IMR-90 (cell line): ENCODE results near the gene EIF3A. TPM values are rescaled to one million over a fixed set of nuclear protein-coding genes. Genes with fewer than 3 reads are reported as not detected.

Experiments
- ATAC-seq: fragments of 200-7000 bp; cut with Tn5 transposase; 2 replicates; pipeline ENCODE4 v1.9.1; 2020; ENCODE audit warnings: low read depth, mild to moderate bottlenecking, moderate library complexity
- BruUV-seq: library from RNA; stranded (reverse); fragments of 400-500 nt; replicated peaks from 2 replicates; lab custom pipeline; 2021; lab: Mats Ljungman, UMichigan
- CTCF ChIA-PET: fragments of 300-600 bp; formaldehyde crosslinking; extraction: SDS; loops from one replicate; lab custom pipeline; 2021; ENCODE audit warnings: antibody characterized with exemption; lab: Yijun Ruan, JAX
- POLR2A ChIA-PET: fragments of 300-600 bp; sonication (Branson Sonifier 250); formaldehyde crosslinking; loops from one replicate; lab custom pipeline; 2022; ENCODE audit warnings: antibody characterized with exemption; ENCODE audit not compliant: unreplicated experiment; lab: Charles Lee
- DNase-seq: peaks from one replicate; pipeline ENCODE4 v3.0.0; 2013
- H2AFZ ChIP-seq: replicated peaks from 2 replicates; pipeline ENCODE3; 2013; ENCODE audit warnings: low read length, mild to moderate bottlenecking; ENCODE audit not compliant: poor library complexity
- H2AK5ac ChIP-seq: 2 replicates; pipeline ENCODE4 v1.6.1; 2013; ENCODE audit warnings: low read depth, low read length, inconsistent platforms
- H2AK9ac ChIP-seq: replicated peaks from 2 replicates; pipeline ENCODE3; 2013; ENCODE audit warnings: mild to moderate bottlenecking, low read depth, low read length, moderate library complexity; ENCODE audit not compliant: poor library complexity
- H2BK120ac ChIP-seq: 2 replicates; pipeline ENCODE4 v1.6.1; 2013; ENCODE audit warnings: low read depth, low read length, inconsistent platforms
- H2BK15ac ChIP-seq: 3 replicates; pipeline ENCODE4 v1.6.1; 2013; ENCODE audit warnings: low read depth, low read length, inconsistent platforms
- H2BK20ac ChIP-seq: 2 replicates; pipeline ENCODE4 v1.6.1; 2013; ENCODE audit warnings: low read depth, mild to moderate bottlenecking, inconsistent platforms, low read length, moderate library complexity
- H2BK5ac ChIP-seq: 2 replicates; pipeline ENCODE4 v1.6.1; 2013; ENCODE audit warnings: mild to moderate bottlenecking, low read depth, low read length, inconsistent platforms; ENCODE audit not compliant: poor library complexity, severe bottlenecking
- H3K14ac ChIP-seq: replicated peaks from 2 replicates; pipeline ENCODE4 v1.6.1; 2013; ENCODE audit warnings: low read depth, low read length, inconsistent platforms
- H3K18ac ChIP-seq: 2 replicates; pipeline ENCODE4 v1.6.1; 2013; ENCODE audit warnings: low read depth, low read length, control low read depth
- H3K23ac ChIP-seq: 2 replicates; pipeline ENCODE4 v1.6.1; 2013; ENCODE audit warnings: low read depth, low read length, inconsistent platforms
- H3K27ac ChIP-seq: 2 replicates; pipeline ENCODE4 v1.5.1; 2013; ENCODE audit warnings: mild to moderate bottlenecking, control low read depth, low read length; ENCODE audit not compliant: insufficient read depth
- H3K27me3 ChIP-seq: 2 replicates; pipeline ENCODE4 v1.6.1; 2013; ENCODE audit warnings: low read length; ENCODE audit not compliant: control insufficient read depth, insufficient read depth
- H3K36me3 ChIP-seq: 2 replicates; pipeline ENCODE4 v1.6.1; 2013; ENCODE audit warnings: low read length, mixed read lengths; ENCODE audit not compliant: control insufficient read depth, insufficient read depth
- H3K4ac ChIP-seq: 2 replicates; pipeline ENCODE4 v1.6.1; 2013; ENCODE audit warnings: low read depth, low read length, inconsistent platforms
- H3K4me1 ChIP-seq: 2 replicates; pipeline ENCODE4 v1.6.1; 2013; ENCODE audit warnings: low read length, mixed read lengths; ENCODE audit not compliant: control insufficient read depth, insufficient read depth
- H3K4me2 ChIP-seq: 2 replicates; pipeline ENCODE4 v1.6.1; 2013; ENCODE audit warnings: low read depth, mild to moderate bottlenecking, control low read depth, low read length, moderate library complexity
- H3K4me3 ChIP-seq: 2 replicates; pipeline ENCODE4 v1.5.1; 2013; ENCODE audit warnings: low read depth, mild to moderate bottlenecking, control low read depth, low read length, moderate library complexity; ENCODE audit not compliant: insufficient read depth
- H3K56ac ChIP-seq: 2 replicates; pipeline ENCODE4 v1.6.1; 2013; ENCODE audit warnings: low read length, inconsistent platforms; ENCODE audit not compliant: insufficient read depth; ENCODE audit errors: extremely low read depth
- H3K79me1 ChIP-seq, 2 experiments: 2 replicates each; pipeline ENCODE4 v1.6.1; 2013; ENCODE audit warnings: low read length in 2 of 2, inconsistent platforms in 1 of 2, low read depth in 1 of 2
- H3K9ac ChIP-seq: 2 replicates; pipeline ENCODE4 v1.6.1; 2013; ENCODE audit warnings: low read depth, low read length, control low read depth
- H3K9me1 ChIP-seq: 2 replicates; pipeline ENCODE4 v1.6.1; 2013; ENCODE audit warnings: low read length, inconsistent platforms; ENCODE audit not compliant: insufficient read depth
- H3K9me3 ChIP-seq: 2 replicates; pipeline ENCODE4 v1.6.1; 2013; ENCODE audit warnings: low read length; ENCODE audit not compliant: control insufficient read depth, insufficient read depth
- H4K20me1 ChIP-seq: 2 replicates; pipeline ENCODE4 v1.6.1; 2013; ENCODE audit warnings: low read length, inconsistent platforms; ENCODE audit not compliant: insufficient read depth
- H4K5ac ChIP-seq: 2 replicates; pipeline ENCODE4 v1.6.1; 2013; ENCODE audit warnings: mild to moderate bottlenecking, low read depth, low read length, control low read depth
- H4K8ac ChIP-seq, 2 experiments: 2 replicates each; pipeline ENCODE4 v1.6.1; 2013; ENCODE audit warnings: low read depth in 2 of 2, low read length in 2 of 2, control low read depth in 1 of 2, inconsistent platforms in 1 of 2
- H4K91ac ChIP-seq: 2 replicates; pipeline ENCODE4 v1.6.1; 2013; ENCODE audit warnings: low read depth, low read length, inconsistent platforms; ENCODE audit not compliant: insufficient read depth
- BHLHE40 ChIP-seq: fragments of 150-350 bp; IDR thresholded peaks from 2 replicates; pipeline ENCODE4 v1.6.1; 2016; ENCODE audit warnings: mild to moderate bottlenecking, low read depth, low read length
- CEBPB ChIP-seq: IDR thresholded peaks from 2 replicates; pipeline ENCODE4 v1.6.1; 2012; ENCODE audit warnings: low read depth, low read length, improper control_type of control experiment
- CHD1 ChIP-seq: IDR thresholded peaks from 2 replicates; pipeline ENCODE4 v1.6.1; 2012; ENCODE audit warnings: low read depth, low read length, improper control_type of control experiment
- MAFK ChIP-seq: IDR thresholded peaks from 2 replicates; pipeline ENCODE4 v1.6.1; 2012; ENCODE audit warnings: low read depth, low read length, improper control_type of control experiment
- MXI1 ChIP-seq: IDR thresholded peaks from 2 replicates; pipeline ENCODE4 v1.6.1; 2012; ENCODE audit warnings: low read depth, mild to moderate bottlenecking, low read length, moderate library complexity, borderline replicate concordance
- NFE2L2 ChIP-seq: fragments of 150-350 bp; IDR thresholded peaks from 2 replicates; pipeline ENCODE4 v1.6.1; 2016; ENCODE audit warnings: low read depth, mild to moderate bottlenecking, low read length
- POLR2A ChIP-seq: IDR thresholded peaks from 2 replicates; pipeline ENCODE4 v1.6.1; 2012; ENCODE audit warnings: mild to moderate bottlenecking, low read depth, low read length
- RAD21 ChIP-seq: IDR thresholded peaks from 2 replicates; pipeline ENCODE4 v1.6.1; 2012; ENCODE audit warnings: low read length, improper control_type of control experiment
- RCOR1 ChIP-seq: IDR thresholded peaks from 2 replicates; pipeline ENCODE4 v1.6.1; 2012; ENCODE audit warnings: mild to moderate bottlenecking, low read length, improper control_type of control experiment; ENCODE audit not compliant: insufficient replicate concordance
- RFX5 ChIP-seq: IDR thresholded peaks from 2 replicates; pipeline ENCODE4 v1.8.0; 2012; ENCODE audit warnings: low read depth, mild to moderate bottlenecking, low read length, moderate library complexity
- SMC3 ChIP-seq: fragments of 150-350 bp; IDR thresholded peaks from 2 replicates; pipeline ENCODE4 v1.6.1; 2016; ENCODE audit warnings: low read depth, mild to moderate bottlenecking, antibody characterized with exemption, low read length, moderate library complexity
- USF2 ChIP-seq: fragments of 150-350 bp; IDR thresholded peaks from 2 replicates; pipeline ENCODE4 v1.6.1; 2017; ENCODE audit warnings: mild to moderate bottlenecking, antibody characterized with exemption, low read length, low read depth
- WGBS, 2 experiments: methylation state at CpG; one replicate each; pipeline versions ENCODE4 v1.1.5 to v1.1.7; 2013; ENCODE audit warnings: missing lambda C conversion rate in 2 of 2; ENCODE audit not compliant: insufficient read length in 1 of 2; ENCODE audit errors: extremely low coverage in 2 of 2; 5-methylcytosine and 5-hydroxymethylcytosine counted together
- dilution Hi-C: fragments of 300-500 bp; cut with HindIII; formaldehyde crosslinking; loops from one replicate; pipeline ENCODE4 v1.14.3; 2018; ENCODE audit warnings: low sequenced_read_pairs; ENCODE audit not compliant: unreplicated experiment
- in situ Hi-C: fragments of 300-500 bp; cut with MboI; formaldehyde crosslinking; loops from 3 replicates; pipeline ENCODE4 v1.14.3; 2019; ENCODE audit warnings: low sequenced_read_pairs, inconsistent platforms, mixed read lengths
- intact Hi-C: fragments of 100-400 bp; cut with micrococcal nuclease; formaldehyde crosslinking; loops from 2 replicates; pipeline ENCODE4 v1.10.0; 2022
- polyA plus RNA-seq, 3 experiments: library from polyadenylated mRNA; depleted of rRNA; stranded (reverse); fragments of >200 nt; gene quantifications; 2 replicates each; pipeline ENCODE4 v1.2.3, GENCODE V29; 2012; ENCODE audit warnings: low replicate concordance in 1 of 3
- total RNA-seq: library from RNA; depleted of rRNA; stranded (reverse); fragments of >200 nt; gene quantifications from 2 replicates; pipeline ENCODE4 v1.2.3, GENCODE V29; 2012
- TF ChIP-seq, protein P1 (sequence below): fragments of 150-350 bp; IDR thresholded peaks from 2 replicates; pipeline ENCODE4 v1.6.1; 2016; ENCODE audit warnings: low read depth, mild to moderate bottlenecking, low read length, moderate library complexity, borderline replicate concordance
- TF ChIP-seq, protein P2 (sequence below): conservative IDR thresholded peaks from 2 replicates; pipeline ENCODE4 v1.5.1; 2012; ENCODE audit warnings: mild to moderate bottlenecking, low read depth, low read length, improper control_type of control experiment

EIF3A gene
- total and polyA plus RNA-seq, 2 of the 4 experiments (the other 2 are of a cell fraction): 49.6 to 145 TPM

DNA sequence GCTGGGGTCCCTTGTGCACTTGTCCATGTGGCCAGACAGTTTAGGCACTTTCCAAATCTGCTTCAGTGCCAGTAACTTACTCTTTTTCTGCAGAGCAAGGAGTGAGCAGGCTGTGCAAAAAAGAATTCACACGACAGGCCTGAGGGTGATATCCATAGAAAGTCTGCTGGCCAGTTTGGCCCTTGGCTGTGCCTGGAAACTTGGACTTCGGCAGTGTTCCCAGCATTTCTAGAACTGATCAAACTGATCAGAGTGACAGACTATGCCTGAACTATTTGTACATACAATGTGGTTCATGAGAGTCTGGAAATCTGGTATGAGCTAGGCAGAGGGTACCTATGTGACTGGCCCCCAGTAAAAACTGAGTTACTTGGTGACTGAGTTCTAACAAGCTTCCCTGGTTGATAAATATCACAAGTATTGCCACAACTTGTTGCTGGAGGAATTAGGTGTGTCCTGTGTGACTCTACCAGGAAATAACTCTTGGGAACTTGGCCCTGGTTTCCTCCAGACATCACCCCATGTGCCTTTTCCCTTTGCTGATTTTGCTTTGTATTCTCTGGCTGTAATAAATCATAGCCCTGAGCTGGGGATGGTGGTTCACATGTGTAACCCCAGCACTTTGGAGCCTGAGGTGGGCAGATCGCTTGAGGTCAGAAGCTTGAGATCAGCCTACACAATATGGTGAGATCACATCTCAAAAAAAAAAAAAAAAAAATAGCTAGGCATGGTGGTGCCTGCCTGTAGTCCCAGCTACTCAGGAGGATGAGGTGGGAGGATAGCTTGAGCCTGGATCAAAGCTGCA lies 20.0 kb upstream of the EIF3A start (continued):
- TF ChIP-seq MAFK: no peak

GRCh38 chr10:119098576-119098975 lies 18.0 kb upstream of the EIF3A start:
- H2BK120ac ChIP-seq: no peak overlapping the region
- DNase-seq (no peak), ATAC-seq (no peak)
- BruUV-seq: no TSS peak
- no peak overlapping the region for H3K4me2 ChIP-seq
- no peak overlapping the region for H3K56ac ChIP-seq
- H3K4me3 ChIP-seq: no peak overlapping the region
- H3K9me1 ChIP-seq: 0 out of 2 replicates have a peak, but pooled peaks cover 3% of the 10 kb centered on the region
- H3K23ac ChIP-seq: no peak overlapping the region
- H3K36me3 ChIP-seq: no peaks in the 10 kb centered on the region
- dilution Hi-C loops (no loop called here), in situ Hi-C loops (no loop called here), intact Hi-C loops (no loop called here)
- CTCF ChIA-PET: no interaction called here
- no peak overlapping the region for H2BK5ac ChIP-seq
- no peaks in the 10 kb centered on the region for H3K27me3 ChIP-seq
- H3K79me1 ChIP-seq: no peaks in the 10 kb centered on the region
- no peak overlapping the region for H2BK15ac ChIP-seq
- H3K9ac ChIP-seq: no peak overlapping the region
- H4K91ac ChIP-seq: no peak overlapping the region
- no peak overlapping the region for H2BK20ac ChIP-seq
- no peak overlapping the region for H3K27ac ChIP-seq
- H2AFZ ChIP-seq: no peak overlapping the region
- POLR2A ChIA-PET: no interaction called here
- H3K9me3 ChIP-seq: no peaks in the 10 kb centered on the region
- no peak overlapping the region for H2AK9ac ChIP-seq
- no peak overlapping the region for H3K14ac ChIP-seq
- no peak overlapping the region for H3K18ac ChIP-seq
- H3K4me1 ChIP-seq: no peaks in the 10 kb centered on the region
- WGBS, 2 experiments: no CpG with 5 or more reads among the region's 3 CpGs
- no peak overlapping the region for H3K4ac ChIP-seq
- no peaks in the 10 kb centered on the region; the same call in 1 of the 2 replicates for H4K20me1 ChIP-seq
- H2AK5ac ChIP-seq: no peak overlapping the region
- H4K5ac ChIP-seq: no peak overlapping the region
- no peak overlapping the region for H4K8ac ChIP-seq
- TF ChIP-seq RCOR1 (no peak), USF2 (no peak), CHD1 (no peak), POLR2A (no peak), RAD21 (no peak), NFE2L2 (no peak), CEBPB (no peak), SMC3 (no peak), RFX5 (no peak), BHLHE40 (no peak), MXI1 (no peak)
- TF ChIP-seq, protein P1, sequence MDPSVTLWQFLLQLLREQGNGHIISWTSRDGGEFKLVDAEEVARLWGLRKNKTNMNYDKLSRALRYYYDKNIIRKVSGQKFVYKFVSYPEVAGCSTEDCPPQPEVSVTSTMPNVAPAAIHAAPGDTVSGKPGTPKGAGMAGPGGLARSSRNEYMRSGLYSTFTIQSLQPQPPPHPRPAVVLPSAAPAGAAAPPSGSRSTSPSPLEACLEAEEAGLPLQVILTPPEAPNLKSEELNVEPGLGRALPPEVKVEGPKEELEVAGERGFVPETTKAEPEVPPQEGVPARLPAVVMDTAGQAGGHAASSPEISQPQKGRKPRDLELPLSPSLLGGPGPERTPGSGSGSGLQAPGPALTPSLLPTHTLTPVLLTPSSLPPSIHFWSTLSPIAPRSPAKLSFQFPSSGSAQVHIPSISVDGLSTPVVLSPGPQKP: no peak
- TF ChIP-seq, protein P2, sequence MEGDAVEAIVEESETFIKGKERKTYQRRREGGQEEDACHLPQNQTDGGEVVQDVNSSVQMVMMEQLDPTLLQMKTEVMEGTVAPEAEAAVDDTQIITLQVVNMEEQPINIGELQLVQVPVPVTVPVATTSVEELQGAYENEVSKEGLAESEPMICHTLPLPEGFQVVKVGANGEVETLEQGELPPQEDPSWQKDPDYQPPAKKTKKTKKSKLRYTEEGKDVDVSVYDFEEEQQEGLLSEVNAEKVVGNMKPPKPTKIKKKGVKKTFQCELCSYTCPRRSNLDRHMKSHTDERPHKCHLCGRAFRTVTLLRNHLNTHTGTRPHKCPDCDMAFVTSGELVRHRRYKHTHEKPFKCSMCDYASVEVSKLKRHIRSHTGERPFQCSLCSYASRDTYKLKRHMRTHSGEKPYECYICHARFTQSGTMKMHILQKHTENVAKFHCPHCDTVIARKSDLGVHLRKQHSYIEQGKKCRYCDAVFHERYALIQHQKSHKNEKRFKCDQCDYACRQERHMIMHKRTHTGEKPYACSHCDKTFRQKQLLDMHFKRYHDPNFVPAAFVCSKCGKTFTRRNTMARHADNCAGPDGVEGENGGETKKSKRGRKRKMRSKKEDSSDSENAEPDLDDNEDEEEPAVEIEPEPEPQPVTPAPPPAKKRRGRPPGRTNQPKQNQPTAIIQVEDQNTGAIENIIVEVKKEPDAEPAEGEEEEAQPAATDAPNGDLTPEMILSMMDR: no peak
